OCI-LY1 (cell line): ENCODE measurements around the gene STARD13.

Experiments
- EZH2 ChIP-seq: fragments of 200-600 bp; sonication (generic), shearing (Covaris generic); IDR thresholded peaks from 2 replicates; pipeline ENCODE4 v1.8.0; 2017; ENCODE audit warnings: borderline replicate concordance, mixed run types, mild to moderate bottlenecking, antibody characterized with exemption, low read length, moderate library complexity, mixed read lengths
- TF ChIP-seq, protein P1 (sequence below): fragments of 200-600 bp; sonication (generic), shearing (Covaris generic); IDR thresholded peaks from 2 replicates; pipeline ENCODE4 v1.5.1; 2017; ENCODE audit warnings: mild to moderate bottlenecking, antibody characterized with exemption, low read length, moderate library complexity, mixed read lengths

DNA sequence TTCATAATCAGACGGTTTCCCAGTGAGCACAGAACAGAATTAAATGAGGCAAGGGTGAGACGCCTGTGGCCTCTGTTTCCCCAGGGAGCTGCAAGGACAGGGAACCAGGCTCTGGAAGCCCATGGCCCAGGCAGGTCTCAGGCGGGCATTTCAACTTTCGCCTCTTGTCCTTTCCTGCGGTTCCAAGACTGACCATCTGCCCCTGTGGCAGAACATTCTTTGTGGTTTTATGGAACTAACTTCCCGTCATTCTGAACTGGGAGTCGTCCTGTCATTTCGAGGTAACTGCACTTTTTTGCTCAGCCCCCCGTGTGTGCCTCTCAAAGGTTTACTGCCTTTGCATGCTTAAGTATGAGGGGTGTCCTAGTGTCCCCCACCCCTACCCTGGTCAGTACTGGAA lies 198.5 kb downstream of the STARD13 start:
- TF ChIP-seq, protein P1, sequence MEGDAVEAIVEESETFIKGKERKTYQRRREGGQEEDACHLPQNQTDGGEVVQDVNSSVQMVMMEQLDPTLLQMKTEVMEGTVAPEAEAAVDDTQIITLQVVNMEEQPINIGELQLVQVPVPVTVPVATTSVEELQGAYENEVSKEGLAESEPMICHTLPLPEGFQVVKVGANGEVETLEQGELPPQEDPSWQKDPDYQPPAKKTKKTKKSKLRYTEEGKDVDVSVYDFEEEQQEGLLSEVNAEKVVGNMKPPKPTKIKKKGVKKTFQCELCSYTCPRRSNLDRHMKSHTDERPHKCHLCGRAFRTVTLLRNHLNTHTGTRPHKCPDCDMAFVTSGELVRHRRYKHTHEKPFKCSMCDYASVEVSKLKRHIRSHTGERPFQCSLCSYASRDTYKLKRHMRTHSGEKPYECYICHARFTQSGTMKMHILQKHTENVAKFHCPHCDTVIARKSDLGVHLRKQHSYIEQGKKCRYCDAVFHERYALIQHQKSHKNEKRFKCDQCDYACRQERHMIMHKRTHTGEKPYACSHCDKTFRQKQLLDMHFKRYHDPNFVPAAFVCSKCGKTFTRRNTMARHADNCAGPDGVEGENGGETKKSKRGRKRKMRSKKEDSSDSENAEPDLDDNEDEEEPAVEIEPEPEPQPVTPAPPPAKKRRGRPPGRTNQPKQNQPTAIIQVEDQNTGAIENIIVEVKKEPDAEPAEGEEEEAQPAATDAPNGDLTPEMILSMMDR = no peak
- no peak for TF ChIP-seq EZH2
